GM18907 (cell line): ENCODE results near the gene PSD.

Experiments
- ATAC-seq: cut with Tn5 transposase; IDR thresholded peaks from one replicate; pipeline ENCODE4 v1.9.1; 2021; ENCODE audit warnings: mild to moderate bottlenecking, moderate library complexity; ENCODE audit not compliant: unreplicated experiment

The PSD gene

GRCh38 chr10:102421507-102421756, 2.8 kb upstream of the PSD start:
- ATAC-seq: no peak

- peak; percentile 72 for ATAC-seq
Observed at GRCh38 chr10:102420714-102421506, 2.3 kb upstream of the PSD start, which contains the start of gene FBXL15. Gene FBXL15, plus strand, starts transcription at chr10:102420836. Its CDS starts 294 bp downstream, at chr10:102421130.

DNA sequence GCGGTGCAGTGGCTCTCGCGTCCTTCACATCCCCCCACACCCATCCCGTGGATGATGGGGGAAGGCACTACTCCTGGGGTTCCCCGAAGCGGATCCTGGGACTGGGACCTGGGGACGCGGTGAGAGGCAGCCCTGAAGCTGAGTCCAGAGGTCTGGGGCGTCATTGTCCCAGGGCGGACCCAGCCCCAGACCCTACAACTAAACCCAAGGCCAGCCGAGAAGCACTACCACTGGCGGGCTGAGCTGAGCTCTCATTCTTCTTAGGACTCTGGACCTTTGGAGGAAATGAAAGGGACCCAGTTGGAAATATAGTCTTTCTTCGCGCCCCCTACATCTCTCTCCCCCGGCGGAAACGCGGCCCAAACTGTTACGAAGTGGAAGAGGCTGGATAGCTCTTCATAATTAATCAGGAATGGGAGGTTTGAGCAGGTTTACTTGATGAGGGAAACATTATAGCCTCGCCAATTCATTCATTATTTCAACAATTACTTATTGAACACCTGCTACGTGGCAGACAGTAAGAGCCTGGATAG, 1.7 kb upstream of the PSD start:
- no peak for ATAC-seq

- ATAC-seq: no peak
Observed at GRCh38 chr10:102419269-102420180, 940 bp upstream of the PSD start.

GRCh38 chr10:102416695-102417094, 1.9 kb downstream of the PSD start:
- ATAC-seq: no peak

GRCh38 chr10:102416283-102416682, 2.3 kb downstream of the PSD start:
- no peak for ATAC-seq

- ATAC-seq: no peak
Observed at GRCh38 chr10:102414749-102415148, 3.8 kb downstream of the PSD start.

DNA sequence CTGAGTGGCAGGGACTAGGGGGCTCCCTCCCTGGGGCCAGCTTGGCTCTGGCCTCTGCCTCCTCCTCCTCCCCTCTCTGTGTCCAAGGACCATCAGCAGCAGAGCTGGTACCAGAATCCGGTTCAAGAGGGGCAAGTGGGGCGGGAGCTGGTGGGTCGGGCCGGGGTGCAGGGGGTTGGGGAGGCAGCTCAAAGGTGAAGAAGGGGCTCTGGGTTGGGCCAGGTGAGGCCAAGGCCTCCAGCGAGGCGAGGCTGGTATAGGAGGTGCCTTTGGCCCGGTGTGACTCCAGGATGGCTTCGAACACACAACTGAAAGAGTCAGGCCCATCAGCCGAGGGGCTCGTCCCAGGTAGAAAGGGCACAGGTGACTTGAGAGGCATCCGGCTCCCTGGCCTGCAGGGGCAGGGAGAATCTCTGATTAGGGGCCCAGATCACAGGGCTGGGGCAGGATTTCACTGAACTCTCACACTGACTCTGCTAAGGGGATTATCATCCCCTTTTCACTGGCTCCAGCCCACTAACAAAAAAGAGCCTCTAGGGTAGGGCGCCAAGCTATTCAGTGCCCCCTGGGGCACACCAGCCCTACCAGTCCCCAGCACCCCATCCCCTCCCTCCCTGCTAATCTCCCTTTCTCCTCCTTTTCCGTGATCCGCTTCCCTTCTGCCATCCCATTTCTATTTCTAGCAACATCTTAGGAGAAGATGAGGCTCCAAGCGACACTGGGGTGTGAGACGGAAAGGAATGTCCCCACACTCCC, 4.6 kb downstream of the PSD start:
- no peak for ATAC-seq

DNA sequence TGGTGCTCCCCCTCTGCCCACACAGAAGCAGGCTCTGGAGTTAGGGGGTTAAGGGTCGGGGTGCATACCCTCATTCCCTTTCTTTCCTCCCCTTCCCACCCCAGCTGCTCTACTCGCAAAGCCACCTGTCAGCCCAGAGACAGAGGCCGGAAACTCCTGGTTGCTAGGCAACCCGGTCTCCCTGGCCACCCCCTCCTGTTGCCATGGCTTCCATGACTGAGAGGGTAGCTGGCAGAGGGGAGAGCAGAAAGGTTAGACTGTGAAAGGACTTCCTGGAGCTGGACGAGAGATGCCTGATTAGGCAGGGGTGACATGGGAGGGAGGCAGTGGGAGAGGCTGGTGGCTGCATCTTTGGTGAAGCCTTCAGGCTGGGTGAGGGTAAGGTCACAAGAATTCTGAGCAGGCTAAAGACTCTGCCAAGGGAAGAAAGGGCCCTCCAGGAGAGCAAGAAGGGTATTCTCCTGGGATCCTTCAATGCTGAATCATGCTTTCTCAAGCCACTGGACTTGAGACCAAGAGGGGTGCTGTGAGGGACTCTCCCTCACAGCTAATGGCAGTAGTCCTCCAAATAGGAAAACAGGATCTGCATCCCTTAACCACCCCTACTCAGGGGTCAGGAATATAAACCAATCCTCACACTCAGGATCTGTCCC, 5.4 kb downstream of the PSD start:
- ATAC-seq: no peak

DNA sequence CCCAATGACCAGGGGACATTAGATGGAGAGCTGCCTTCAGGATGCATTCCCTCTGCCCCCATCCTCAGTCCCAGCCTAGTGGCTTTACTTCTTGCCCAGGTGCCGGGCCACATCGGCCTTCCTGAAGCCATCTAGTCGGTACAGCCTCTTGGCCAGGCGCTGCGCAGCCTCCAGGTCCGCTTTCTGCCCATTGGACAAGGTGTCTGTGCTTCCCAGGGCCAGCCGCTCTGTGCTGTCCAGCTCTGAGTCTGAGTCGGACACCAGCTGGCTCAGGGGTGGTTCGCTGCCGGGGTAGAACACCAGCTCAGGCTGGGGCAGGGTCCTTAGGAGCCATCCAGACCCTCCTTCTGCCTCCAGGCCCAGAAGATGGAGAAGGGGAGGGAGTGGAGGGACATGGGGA, 6.3 kb downstream of the PSD start:
- ATAC-seq: no peak

- no peak for ATAC-seq
Observed at GRCh38 chr10:102411341-102412255, 7.0 kb downstream of the PSD start.

DNA sequence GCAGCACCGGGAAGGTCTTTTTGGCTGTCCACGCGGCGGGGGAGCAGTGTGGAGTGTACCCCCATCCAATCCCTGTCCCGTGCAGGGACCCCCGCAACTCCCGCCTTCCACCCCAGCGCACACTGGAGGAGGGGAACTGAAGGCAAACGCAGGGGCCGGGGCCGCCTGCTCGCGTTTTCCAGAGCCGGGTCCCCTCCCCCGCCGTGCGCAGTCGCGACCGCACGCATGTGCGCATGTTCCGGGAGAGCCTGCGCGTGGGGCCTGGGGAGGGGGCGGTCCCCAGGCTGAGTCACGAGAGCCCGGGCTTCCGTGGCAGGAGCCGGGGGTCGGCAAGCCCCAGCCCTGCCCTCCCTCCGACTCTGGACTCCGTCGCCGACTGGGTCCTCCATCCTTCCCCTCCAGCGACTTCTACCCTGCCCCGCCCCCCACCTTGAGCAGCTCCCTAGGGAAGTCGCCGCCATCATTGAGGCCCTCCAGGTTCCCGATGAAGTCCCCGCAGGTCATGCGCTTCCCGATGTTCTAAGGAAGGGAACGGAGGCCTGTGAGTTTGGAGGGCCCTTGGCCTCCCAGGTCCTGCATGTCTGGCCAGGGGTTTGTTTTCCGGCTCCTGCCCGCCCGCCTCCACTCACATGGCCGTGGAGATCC, 8.0 kb downstream of the PSD start:
- ATAC-seq: no peak

GRCh38 chr10:102409604-102410428, 8.8 kb downstream of the PSD start:
- ATAC-seq: no peak

GRCh38 chr10:102408728-102409603, 9.6 kb downstream of the PSD start:
- ATAC-seq: no peak

GRCh38 chr10:102408131-102408727, 10.4 kb downstream of the PSD start:
- ATAC-seq: no peak

GRCh38 chr10:102407425-102408130, 11.0 kb downstream of the PSD start:
- no peak for ATAC-seq
